ENCODE data around the gene ULK4.

DNA sequence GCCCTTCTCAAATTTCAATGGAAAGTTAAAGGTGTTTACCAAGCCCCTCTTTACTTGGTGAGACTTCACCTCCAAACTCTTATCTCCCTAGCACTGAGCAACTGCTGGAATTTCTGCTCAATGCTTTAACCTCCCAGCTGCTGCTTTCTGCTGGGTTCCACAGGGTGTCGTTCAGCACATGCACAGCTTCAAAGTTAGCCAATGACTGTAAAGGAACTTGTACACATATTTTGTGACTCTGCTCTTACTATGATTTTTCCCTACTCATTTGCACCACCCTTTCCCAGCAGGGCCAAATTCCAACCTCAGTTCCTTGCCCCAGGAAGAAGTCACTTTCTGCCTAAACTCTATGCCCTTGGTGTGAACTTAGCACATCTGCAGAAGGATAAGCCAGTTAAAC, 89.7 kb downstream of the ULK4 start:
- TF ChIP-seq POLR2A (IDR thresholded peaks at IDR 0.05): no peak
- TF ChIP-seq CTCF (IDR thresholded peaks at IDR 0.05): no peak

Measured in ovary (tissue), 3 donors.